Endothelial cell of umbilical vein (primary cell): ENCODE data around the gene NUDT3.

ENCODE experiments used
- CTCF ChIP-seq, 2 donors: IDR thresholded peaks; 1 replicate in 1 of 2; 2 replicates in 1 of 2; pipeline ENCODE4 v1.5.1; 2011; ENCODE audit warnings: low read length in 2 of 2, mild to moderate bottlenecking in 2 of 2, moderate library complexity in 2 of 2, control low read depth in 1 of 2, inconsistent platforms in 1 of 2, low read depth in 1 of 2; ENCODE audit not compliant: insufficient read depth in 1 of 2; ENCODE audit errors: extremely low read depth in 1 of 2
- FOS ChIP-seq: IDR thresholded peaks from 2 replicates; pipeline ENCODE4 v1.6.1; 2011; ENCODE audit warnings: mild to moderate bottlenecking, low read length, moderate library complexity, borderline replicate concordance; ENCODE audit not compliant: insufficient read depth
- MAX ChIP-seq: IDR thresholded peaks from 2 replicates; pipeline ENCODE4 v1.6.1; 2011; ENCODE audit not compliant: insufficient read depth, insufficient read length
- POLR2A ChIP-seq: IDR thresholded peaks from 2 replicates; pipeline ENCODE4 v1.6.1; 2012; ENCODE audit warnings: low read depth, mild to moderate bottlenecking, control low read depth, low read length
- POLR2AphosphoS5 ChIP-seq: IDR thresholded peaks from 2 replicates; pipeline ENCODE4 v1.6.1; 2012; ENCODE audit warnings: low read depth, mild to moderate bottlenecking, control low read depth, low read length, moderate library complexity; ENCODE audit not compliant: insufficient read depth

GRCh38 chr6:34317882-34318498 is 74.5 kb downstream of the NUDT3 start:
- TF ChIP-seq POLR2A (no peak), CTCF (IDR thresholded peaks at IDR 0.05; ENCODE audit: extremely low read depth in 1 of 2, insufficient read depth in 1 of 2, low read depth in 1 of 2, low read length in 2 of 2) (no peak), FOS (no peak), POLR2AphosphoS5 (no peak), MAX (no peak)
